ENCODE results near the gene GPC3.

DNA sequence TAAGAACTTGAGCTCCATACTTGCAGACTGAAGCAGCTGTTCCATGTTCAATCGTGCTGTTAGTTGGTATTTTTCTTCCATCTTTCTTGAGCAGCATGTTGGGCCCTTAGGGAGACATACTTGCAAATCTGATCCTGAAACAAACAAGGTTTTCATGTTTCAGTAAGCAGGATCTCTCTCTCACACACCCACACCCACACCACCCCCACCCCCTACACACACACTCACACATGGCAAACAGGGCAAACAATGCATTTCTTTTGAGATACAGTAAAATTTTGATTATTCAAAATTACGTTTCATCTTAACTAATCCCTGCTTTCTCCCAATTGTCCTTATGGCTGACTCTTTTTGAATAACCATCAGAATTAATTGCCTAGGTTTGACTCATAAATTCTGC lies 32.3 kb downstream of the GPC3 start:
- TF ChIP-seq LEF1 (IDR thresholded peaks at IDR 0.05; ENCODE audit: borderline replicate concordance) (no peak), NFRKB (IDR thresholded peaks at IDR 0.05) (no peak), FOXK2 (IDR thresholded peaks at IDR 0.05) (no peak), TARDBP (IDR thresholded peaks at IDR 0.05) (no peak), FOXM1 (IDR thresholded peaks at IDR 0.05; ENCODE audit: borderline replicate concordance) (no peak), ZNF384 (IDR thresholded peaks at IDR 0.05) (no peak), SP1 (IDR thresholded peaks at IDR 0.05) (no peak), HDGF (IDR thresholded peaks at IDR 0.05; ENCODE audit: borderline replicate concordance) (no peak), BHLHE40 (IDR thresholded peaks at IDR 0.05; ENCODE audit: borderline replicate concordance) (no peak), ARNT (IDR thresholded peaks at IDR 0.05) (no peak), ELF4 (IDR thresholded peaks at IDR 0.05) (no peak), CTBP1 (IDR thresholded peaks at IDR 0.05; ENCODE audit: borderline replicate concordance) (no peak)

Measured in HEK293T (cell line).